A673 (cell line): ENCODE results near the gene ST6GALNAC6. TPM values are rescaled to one million over a fixed set of nuclear protein-coding genes. Genes with fewer than 3 reads are reported as not detected.

Experiments
- BruUV-seq: library from RNA; stranded (reverse); fragments of 400-500 nt; replicated peaks from 2 replicates; lab custom pipeline; 2021; lab: Mats Ljungman, UMichigan
- CTCF ChIA-PET: fragments of 300-600 bp; sonication (Branson Sonifier 250); formaldehyde crosslinking; loops from one replicate; lab custom pipeline; 2022; ENCODE audit warnings: antibody characterized with exemption; lab: Charles Lee
- POLR2A ChIA-PET: fragments of 300-600 bp; sonication (Branson Sonifier 250); formaldehyde crosslinking; loops from one replicate; lab custom pipeline; 2022; ENCODE audit warnings: antibody characterized with exemption; ENCODE audit not compliant: low non-redundant PET; lab: Charles Lee
- DNase-seq: peaks from one replicate; pipeline ENCODE4 v3.0.0-alpha.2; 2015; ENCODE audit warnings: low spot score
- H3K27ac ChIP-seq: fragments of 200-600 bp; sonication (generic); 2 replicates; pipeline ENCODE4 v1.5.1; 2016; ENCODE audit warnings: mixed run types, low read depth, mild to moderate bottlenecking, mixed read lengths, antibody characterized with exemption, low read length; ENCODE audit not compliant: poor library complexity, severe bottlenecking
- H3K27me3 ChIP-seq: fragments of 200-600 bp; sonication (generic); replicated peaks from 2 replicates; pipeline ENCODE4 v1.6.1; 2017; ENCODE audit warnings: mixed run types, low read depth, mild to moderate bottlenecking, mixed read lengths, antibody characterized with exemption, low read length; ENCODE audit not compliant: insufficient read depth, poor library complexity
- H3K36me3 ChIP-seq: fragments of 200-600 bp; sonication (generic); 2 replicates; pipeline ENCODE4 v1.6.1; 2016; ENCODE audit warnings: mixed run types, mild to moderate bottlenecking, mixed read lengths, antibody characterized with exemption, low read length; ENCODE audit not compliant: insufficient read depth, poor library complexity, severe bottlenecking
- H3K4me1 ChIP-seq: fragments of 200-600 bp; sonication (generic); 2 replicates; pipeline ENCODE4 v1.6.1; 2017; ENCODE audit warnings: mixed run types, mild to moderate bottlenecking, mixed read lengths, antibody characterized with exemption, low read length; ENCODE audit not compliant: insufficient read depth, poor library complexity, severe bottlenecking
- H3K4me3 ChIP-seq: fragments of 200-600 bp; sonication (generic); 2 replicates; pipeline ENCODE4 v1.5.1; 2016; ENCODE audit warnings: low read depth, mixed run types, mild to moderate bottlenecking, mixed read lengths, low read length; ENCODE audit not compliant: poor library complexity, severe bottlenecking
- H3K9me3 ChIP-seq: fragments of 200-600 bp; sonication (generic); 2 replicates; pipeline ENCODE4 v1.6.1; 2016; ENCODE audit warnings: mixed run types, low read depth, mild to moderate bottlenecking, mixed read lengths, antibody characterized with exemption, low read length; ENCODE audit not compliant: poor library complexity, severe bottlenecking
- CTCF ChIP-seq: fragments of 300-800, 200-600 bp; sonication (generic); conservative IDR thresholded peaks from 2 replicates; pipeline ENCODE4 v1.5.1; 2017; ENCODE audit warnings: low read depth, mild to moderate bottlenecking, antibody characterized with exemption, low read length, moderate library complexity, mixed read lengths
- EZH2 ChIP-seq: fragments of 200-600 bp; sonication (generic); IDR thresholded peaks from 2 replicates; pipeline ENCODE4 v1.6.1; 2017; ENCODE audit warnings: borderline replicate concordance, low read depth, mild to moderate bottlenecking, mixed read lengths, antibody characterized with exemption, low read length; ENCODE audit not compliant: poor library complexity, severe bottlenecking
- intact Hi-C: fragments of 100-400 bp; cut with micrococcal nuclease; formaldehyde crosslinking; loops from one replicate; pipeline ENCODE4 v1.10.0; 2022; ENCODE audit not compliant: unreplicated experiment
- total RNA-seq: library from RNA; stranded (reverse); gene quantifications from 2 replicates; pipeline ENCODE4 v1.2.3, GENCODE V29; 2021

Gene ST6GALNAC6
- total RNA-seq, 1 experiment from 2014 or later = 34.7 TPM

- Histone ChIP-seq H3K4me1 (no peaks in the 10 kb centered on the region), H3K27me3 (no peaks in the 10 kb centered on the region), H3K36me3 (no peaks in the 10 kb centered on the region), H3K4me3 (no peak overlapping the region), H3K27ac (no peak overlapping the region), H3K9me3 (no peaks in the 10 kb centered on the region)
- peak; percentile 82 for DNase-seq
- POLR2A ChIA-PET = interaction anchor here (1.6 kb wide), 1 partner anchor 13 kb away, joined by 12 read pairs; no protein-coding TSS in a partner anchor
- TF ChIP-seq EZH2 (no peak), CTCF (peak; percentile 94)
- no TSS peak for BruUV-seq
- CTCF ChIA-PET = interaction anchor here (0.5 to 2.3 kb wide), 7 partner anchors 13 to 1606 kb away, joined by 3 to 8 read pairs (median 7); partner anchors contain the start of genes ENG and TOR2A
- intact Hi-C loops = loop anchor here (2.0 to 5.0 kb wide), 2 partner anchors 82 to 135 kb away; partner anchors contain the start of genes CDK9 and TOR2A
Measured at GRCh38 chr9:127869310-127870152, 29.9 kb downstream of the ST6GALNAC6 start.

GRCh38 chr9:127868278-127868902, 31.0 kb downstream of the ST6GALNAC6 start:
- H3K4me3 ChIP-seq = no peak overlapping the region
- ChIA-PET CTCF (interaction anchor here (0.5 to 2.3 kb wide), 3 partner anchors 14 to 364 kb away, joined by 5 to 7 read pairs (median 7); partner anchors contain the start of genes ENG and TOR2A), POLR2A (no interaction called here)
- TF ChIP-seq CTCF = no peak
- TF ChIP-seq EZH2 = no peak
- H3K27ac ChIP-seq = no peak overlapping the region
- H3K9me3 ChIP-seq = no peaks in the 10 kb centered on the region
- intact Hi-C loops = loop anchor here (5.0 kb wide), 1 partner anchor 81 kb away; the partner anchor contains the start of gene CDK9
- no peak for DNase-seq
- H3K36me3 ChIP-seq = no peaks in the 10 kb centered on the region
- no TSS peak for BruUV-seq
- no peaks in the 10 kb centered on the region for H3K4me1 ChIP-seq
- no peaks in the 10 kb centered on the region for H3K27me3 ChIP-seq
